Muscle layer of colon (tissue), 2 donors: ENCODE data around the gene TBC1D4.

Experiments used
- H3K27ac ChIP-seq: one replicate; pipeline ENCODE4 v1.7.0; 2013; ENCODE audit warnings: low read depth, mild to moderate bottlenecking, low read length, moderate library complexity
- H3K27me3 ChIP-seq, 2 donors: one replicate each; pipeline ENCODE4 v1.7.0; 2013; ENCODE audit warnings: low read length in 2 of 2, mild to moderate bottlenecking in 2 of 2; ENCODE audit not compliant: insufficient read depth in 2 of 2, control insufficient read depth in 1 of 2
- H3K36me3 ChIP-seq: one replicate; pipeline ENCODE4 v1.7.0; 2013; ENCODE audit warnings: mild to moderate bottlenecking, low read length; ENCODE audit not compliant: insufficient read depth
- H3K4me1 ChIP-seq: one replicate; pipeline ENCODE4 v1.7.0; 2013; ENCODE audit warnings: mild to moderate bottlenecking, low read length; ENCODE audit not compliant: insufficient read depth
- H3K4me3 ChIP-seq, 2 donors: one replicate each; pipeline ENCODE4 v1.7.0; 2013; ENCODE audit warnings: low read length in 2 of 2, low read depth in 1 of 2, mild to moderate bottlenecking in 1 of 2, moderate library complexity in 1 of 2
- H3K9ac ChIP-seq: one replicate; pipeline ENCODE4 v1.7.0; 2013; ENCODE audit warnings: low read length
- H3K9me3 ChIP-seq: one replicate; pipeline ENCODE4 v1.7.0; 2013; ENCODE audit warnings: mild to moderate bottlenecking, low read length
- donor health status: abdominal sarcoma.
- donor health status: Adenocarcinoma of cecum.

Gene TBC1D4

GRCh38 chr13:75482070-75482819, at the start of gene TBC1D4:
Gene TBC1D4, minus strand, starts transcription at chr13:75482169. Its CDS starts 402 bp downstream, at chr13:75481767.
- Histone ChIP-seq H3K4me1 (no peaks in the 10 kb centered on the region), H3K27ac (peak within 1 kb of the TSS; percentile 69), H3K9ac (peak within 1 kb of the TSS; percentile 9), H3K4me3 (peak within 1 kb of the TSS; percentile 70 to 73), H3K27me3 (no peaks in the 10 kb centered on the region), H3K36me3 (no peaks in the 10 kb centered on the region), H3K9me3 (no peaks in the 10 kb centered on the region)

GRCh38 chr13:75530549-75530961, 48.6 kb upstream of the TBC1D4 start:
- Histone ChIP-seq H3K4me3 (no peak overlapping the region), H3K36me3 (peaks cover 19% of the 10 kb centered on the region), H3K27ac (no peak overlapping the region), H3K9me3 (no peaks in the 10 kb centered on the region), H3K27me3 (no peaks in the 10 kb centered on the region), H3K4me1 (peaks cover 7% of the 10 kb centered on the region), H3K9ac (no peak overlapping the region)

GRCh38 chr13:75521956-75522355, 40.0 kb upstream of the TBC1D4 start:
- H3K4me3 ChIP-seq, result no peak overlapping the region
- H3K9ac ChIP-seq, result no peak overlapping the region
- H3K4me1 ChIP-seq, result no peaks in the 10 kb centered on the region
- no peaks in the 10 kb centered on the region for H3K9me3 ChIP-seq
- no peak overlapping the region for H3K27ac ChIP-seq
- H3K27me3 ChIP-seq, result no peaks in the 10 kb centered on the region
- peaks cover 6% of the 10 kb centered on the region for H3K36me3 ChIP-seq

- Histone ChIP-seq H3K9me3 (no peaks in the 10 kb centered on the region), H3K27ac (no peak overlapping the region), H3K4me3 (no peak overlapping the region), H3K36me3 (no peaks in the 10 kb centered on the region), H3K4me1 (no peaks in the 10 kb centered on the region), H3K27me3 (no peaks in the 10 kb centered on the region), H3K9ac (no peak overlapping the region)
These were observed 36.6 kb upstream of the TBC1D4 start for GRCh38 chr13:75518439-75519088.

GRCh38 chr13:75514080-75514995, 32.4 kb upstream of the TBC1D4 start:
- H3K4me1 ChIP-seq, result no peaks in the 10 kb centered on the region
- H3K9ac ChIP-seq, result no peak overlapping the region
- H3K4me3 ChIP-seq, result no peak overlapping the region
- no peaks in the 10 kb centered on the region for H3K9me3 ChIP-seq
- H3K27ac ChIP-seq, result no peak overlapping the region
- no peaks in the 10 kb centered on the region for H3K27me3 ChIP-seq
- no peaks in the 10 kb centered on the region for H3K36me3 ChIP-seq

GRCh38 chr13:75513271-75513670, 31.3 kb upstream of the TBC1D4 start:
- Histone ChIP-seq H3K4me1 (no peaks in the 10 kb centered on the region), H3K27me3 (no peaks in the 10 kb centered on the region), H3K9me3 (no peaks in the 10 kb centered on the region), H3K9ac (no peak overlapping the region), H3K4me3 (no peak overlapping the region), H3K27ac (no peak overlapping the region), H3K36me3 (no peaks in the 10 kb centered on the region)

- H3K9ac ChIP-seq, result no peak overlapping the region
- H3K4me3 ChIP-seq, result no peak overlapping the region
- no peaks in the 10 kb centered on the region for H3K4me1 ChIP-seq
- no peaks in the 10 kb centered on the region for H3K9me3 ChIP-seq
- H3K27me3 ChIP-seq, result no peaks in the 10 kb centered on the region
- no peaks in the 10 kb centered on the region for H3K36me3 ChIP-seq
- H3K27ac ChIP-seq, result no peak overlapping the region
These were observed 30.3 kb upstream of the TBC1D4 start for GRCh38 chr13:75512253-75512652.

GRCh38 chr13:75511051-75511625, 29.2 kb upstream of the TBC1D4 start:
- Histone ChIP-seq H3K4me1 (no peaks in the 10 kb centered on the region), H3K36me3 (no peaks in the 10 kb centered on the region), H3K9me3 (no peaks in the 10 kb centered on the region), H3K9ac (no peak overlapping the region), H3K4me3 (no peak overlapping the region), H3K27me3 (no peaks in the 10 kb centered on the region), H3K27ac (no peak overlapping the region)

- no peaks in the 10 kb centered on the region for H3K4me1 ChIP-seq
- H3K27ac ChIP-seq, result no peak overlapping the region
- H3K9ac ChIP-seq, result no peak overlapping the region
- H3K9me3 ChIP-seq, result no peaks in the 10 kb centered on the region
- H3K27me3 ChIP-seq, result no peaks in the 10 kb centered on the region
- no peak overlapping the region for H3K4me3 ChIP-seq
- no peaks in the 10 kb centered on the region for H3K36me3 ChIP-seq
These were observed 26.1 kb upstream of the TBC1D4 start for GRCh38 chr13:75508002-75508548.

- Histone ChIP-seq H3K4me1 (no peaks in the 10 kb centered on the region), H3K9ac (no peak overlapping the region), H3K9me3 (no peaks in the 10 kb centered on the region), H3K27ac (no peak overlapping the region), H3K36me3 (no peaks in the 10 kb centered on the region), H3K4me3 (no peak overlapping the region), H3K27me3 (no peaks in the 10 kb centered on the region)
These were observed 25.3 kb upstream of the TBC1D4 start for GRCh38 chr13:75507027-75508001.
